Chondrocyte (in vitro differentiated cells): Measurements from ENCODE around the gene RGS3. TPM values are rescaled to one million over a fixed set of nuclear protein-coding genes. Genes with fewer than 3 reads are reported as not detected.
A peak's percentile ranks its signal among the peaks of the same experiment; 100 is the strongest.

Source experiments
- DNase-seq: peaks from one replicate; pipeline ENCODE4 v3.0.0; 2021; ENCODE audit warnings: mixed read lengths, low spot score
- H3K27ac Mint-ChIP-seq: one replicate; pipeline ENCODE4 v1.8.0; 2021; ENCODE audit warnings: mild to moderate bottlenecking, moderate library complexity, mixed read lengths; ENCODE audit not compliant: unreplicated experiment
- H3K27me3 Mint-ChIP-seq: 2 replicates; pipeline ENCODE4 v1.8.0; 2021; ENCODE audit warnings: low read depth, mixed read lengths
- H3K36me3 Mint-ChIP-seq: 2 replicates; pipeline ENCODE4 v1.8.0; 2021; ENCODE audit warnings: low read depth, mixed read lengths
- H3K4me1 Mint-ChIP-seq: 2 replicates; pipeline ENCODE4 v1.8.0; 2021; ENCODE audit warnings: low read depth, mild to moderate bottlenecking, mixed read lengths
- H3K4me3 Mint-ChIP-seq: one replicate; pipeline ENCODE4 v1.8.0; 2021; ENCODE audit warnings: mild to moderate bottlenecking, moderate library complexity, mixed read lengths; ENCODE audit not compliant: unreplicated experiment
- H3K9me3 Mint-ChIP-seq: 2 replicates; pipeline ENCODE4 v1.8.0; 2021; ENCODE audit warnings: low read depth, mixed read lengths
- total RNA-seq: library from RNA; stranded (reverse); gene quantifications from 3 replicates; pipeline ENCODE4 v1.2.1, GENCODE V29; 2021
- TF ChIP-seq, protein P1 (sequence below): fragments of 200-600 bp; sonication (generic); IDR thresholded peaks from 2 replicates; pipeline ENCODE4 v1.5.0; 2021; ENCODE audit warnings: antibody characterized with exemption, mild to moderate bottlenecking, moderate library complexity

The RGS3 gene
- total RNA-seq, 1 donor from 2014 or later = 55.2 TPM

DNA sequence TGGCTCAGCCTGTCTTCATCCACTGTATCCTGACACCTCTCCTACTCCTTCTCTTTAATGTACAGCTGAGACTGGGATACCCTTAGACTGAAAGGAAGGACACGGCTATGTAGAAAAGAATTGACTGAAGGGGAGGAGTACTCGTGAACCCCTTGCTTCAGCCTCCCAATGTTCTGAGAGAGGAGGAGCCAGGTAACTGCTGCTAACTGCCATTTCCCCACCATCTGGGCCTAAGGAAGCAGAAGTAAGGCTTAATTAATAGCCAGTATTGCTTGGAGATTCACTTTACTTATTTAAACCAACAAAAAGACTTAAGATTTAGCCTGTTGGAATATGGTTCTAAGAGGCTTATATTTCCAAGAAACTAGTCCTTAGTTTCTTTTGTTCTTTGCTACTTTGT, 18.8 kb upstream of the RGS3 start:
- Mint-ChIP-seq H3K9me3 (no peaks in the 10 kb centered on the region), H3K4me1 (no peaks in the 10 kb centered on the region), H3K27me3 (no peaks in the 10 kb centered on the region), H3K36me3 (no peaks in the 10 kb centered on the region), H3K4me3 (no peak overlapping the region), H3K27ac (no peak overlapping the region)
- TF ChIP-seq, protein P1, sequence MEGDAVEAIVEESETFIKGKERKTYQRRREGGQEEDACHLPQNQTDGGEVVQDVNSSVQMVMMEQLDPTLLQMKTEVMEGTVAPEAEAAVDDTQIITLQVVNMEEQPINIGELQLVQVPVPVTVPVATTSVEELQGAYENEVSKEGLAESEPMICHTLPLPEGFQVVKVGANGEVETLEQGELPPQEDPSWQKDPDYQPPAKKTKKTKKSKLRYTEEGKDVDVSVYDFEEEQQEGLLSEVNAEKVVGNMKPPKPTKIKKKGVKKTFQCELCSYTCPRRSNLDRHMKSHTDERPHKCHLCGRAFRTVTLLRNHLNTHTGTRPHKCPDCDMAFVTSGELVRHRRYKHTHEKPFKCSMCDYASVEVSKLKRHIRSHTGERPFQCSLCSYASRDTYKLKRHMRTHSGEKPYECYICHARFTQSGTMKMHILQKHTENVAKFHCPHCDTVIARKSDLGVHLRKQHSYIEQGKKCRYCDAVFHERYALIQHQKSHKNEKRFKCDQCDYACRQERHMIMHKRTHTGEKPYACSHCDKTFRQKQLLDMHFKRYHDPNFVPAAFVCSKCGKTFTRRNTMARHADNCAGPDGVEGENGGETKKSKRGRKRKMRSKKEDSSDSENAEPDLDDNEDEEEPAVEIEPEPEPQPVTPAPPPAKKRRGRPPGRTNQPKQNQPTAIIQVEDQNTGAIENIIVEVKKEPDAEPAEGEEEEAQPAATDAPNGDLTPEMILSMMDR = no peak
- no peak for DNase-seq

- Mint-ChIP-seq H3K4me1 (peaks cover 2% of the 10 kb centered on the region), H3K27me3 (no peaks in the 10 kb centered on the region), H3K27ac (no peak overlapping the region), H3K9me3 (no peaks in the 10 kb centered on the region), H3K36me3 (no peaks in the 10 kb centered on the region), H3K4me3 (no peak overlapping the region)
- TF ChIP-seq, protein P1 = peak; percentile 92
- DNase-seq = no peak
Measured at GRCh38 chr9:113446323-113446740, 17.2 kb upstream of the RGS3 start.

- no peak for DNase-seq
- TF ChIP-seq, protein P1 = no peak
- Mint-ChIP-seq H3K36me3 (no peaks in the 10 kb centered on the region), H3K4me1 (peaks cover 10% of the 10 kb centered on the region), H3K9me3 (no peaks in the 10 kb centered on the region), H3K4me3 (no peak overlapping the region), H3K27me3 (no peaks in the 10 kb centered on the region), H3K27ac (no peak overlapping the region)
Measured at GRCh38 chr9:113449376-113449775, 14.2 kb upstream of the RGS3 start.

DNA sequence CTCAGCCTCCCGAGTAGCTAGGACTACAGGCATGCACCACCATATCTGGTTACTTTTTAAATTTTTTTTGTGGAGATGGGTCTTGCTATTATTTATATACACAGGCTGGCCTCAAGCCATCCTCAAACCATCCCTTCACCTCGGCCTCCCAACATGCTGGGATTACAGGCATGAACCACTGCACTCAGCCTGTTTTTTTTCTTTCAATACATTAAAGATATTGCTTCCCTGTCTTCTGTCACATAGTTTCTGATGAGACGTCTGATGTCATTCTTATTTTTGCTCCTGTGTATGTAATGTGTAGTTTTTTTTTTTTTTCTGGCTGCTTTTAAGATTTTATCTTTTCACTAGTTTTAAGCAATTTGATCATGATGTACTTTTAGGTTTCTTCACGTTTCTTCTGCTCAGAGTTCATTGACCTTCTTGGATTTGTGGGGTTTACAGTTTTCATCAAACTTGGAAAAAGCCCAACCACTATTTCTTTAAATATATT, 11.4 kb upstream of the RGS3 start:
- TF ChIP-seq, protein P1 = no peak
- no peak for DNase-seq
- Mint-ChIP-seq H3K4me1 (peaks cover 33% of the 10 kb centered on the region), H3K9me3 (no peaks in the 10 kb centered on the region), H3K4me3 (no peak overlapping the region), H3K36me3 (no peaks in the 10 kb centered on the region), H3K27me3 (no peaks in the 10 kb centered on the region), H3K27ac (no peak overlapping the region)

DNA sequence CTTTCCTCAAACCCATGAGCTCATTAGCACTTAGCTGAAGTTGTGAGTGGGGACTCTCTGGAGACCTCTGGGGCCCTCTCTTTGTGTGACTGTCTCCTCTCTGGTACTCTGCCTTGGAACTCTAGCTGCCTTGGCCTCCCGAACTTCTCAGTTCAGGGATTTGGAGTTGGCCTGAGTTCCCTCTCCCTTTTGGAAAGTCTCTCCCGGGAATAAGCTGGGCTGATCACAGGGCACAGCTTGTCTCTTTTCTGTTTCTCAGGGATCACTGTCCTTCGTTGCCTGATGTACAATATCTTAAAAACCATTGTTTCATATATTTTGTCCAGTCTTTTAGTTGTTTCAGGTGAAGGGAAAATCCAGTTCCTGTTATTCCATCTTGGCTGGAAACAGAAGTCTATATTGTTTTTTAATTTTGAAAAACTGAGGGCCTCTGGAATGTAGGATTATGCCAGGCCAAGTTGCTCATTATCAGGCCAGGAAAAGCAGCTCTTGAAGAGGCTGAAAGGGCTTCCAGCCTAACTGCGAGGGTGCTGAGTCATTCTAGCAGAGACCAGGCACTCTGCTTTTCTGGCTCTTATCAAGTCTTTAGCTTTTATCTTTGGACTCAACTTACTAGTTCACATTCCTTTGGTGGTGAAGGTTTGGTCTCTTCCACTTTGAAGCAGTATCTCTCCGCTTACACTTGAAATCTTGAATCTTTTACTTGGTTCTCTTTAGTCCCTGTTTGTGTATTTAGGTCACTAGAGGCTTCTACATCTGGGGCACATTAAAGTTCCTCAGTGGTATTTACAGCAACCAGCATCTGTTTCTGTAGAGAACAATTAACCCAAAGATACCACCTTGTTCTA, 8.4 kb upstream of the RGS3 start:
- H3K4me3 Mint-ChIP-seq = no peak overlapping the region
- TF ChIP-seq, protein P1 = no peak
- H3K27ac Mint-ChIP-seq = peak overlapping the region; percentile 91
- H3K36me3 Mint-ChIP-seq = no peaks in the 10 kb centered on the region
- no peaks in the 10 kb centered on the region for H3K9me3 Mint-ChIP-seq
- H3K4me1 Mint-ChIP-seq = peaks cover 35% of the 10 kb centered on the region
- H3K27me3 Mint-ChIP-seq = no peaks in the 10 kb centered on the region
- no peak for DNase-seq
